Muscle of arm (tissue), 12 donors: ENCODE results near the gene N4BP2L1. TPM values are rescaled to one million over a fixed set of nuclear protein-coding genes. Genes with fewer than 3 reads are reported as not detected.

ENCODE experiments used
- DNase-seq: peaks from one replicate; pipeline ENCODE4 v3.0.0-alpha.2; 2013
- polyA plus RNA-seq, 12 donors: library from polyadenylated mRNA; unstranded; fragments of 120-200 nt; gene quantifications; one replicate each; pipeline ENCODE4 v1.2.1, GENCODE V29; 2013; ENCODE audit not compliant: insufficient read length in 12 of 12

The N4BP2L1 gene
- polyA plus RNA-seq, 12 donors = 5.5 to 16.6 (median 9.1) TPM; not detected in 1

DNA sequence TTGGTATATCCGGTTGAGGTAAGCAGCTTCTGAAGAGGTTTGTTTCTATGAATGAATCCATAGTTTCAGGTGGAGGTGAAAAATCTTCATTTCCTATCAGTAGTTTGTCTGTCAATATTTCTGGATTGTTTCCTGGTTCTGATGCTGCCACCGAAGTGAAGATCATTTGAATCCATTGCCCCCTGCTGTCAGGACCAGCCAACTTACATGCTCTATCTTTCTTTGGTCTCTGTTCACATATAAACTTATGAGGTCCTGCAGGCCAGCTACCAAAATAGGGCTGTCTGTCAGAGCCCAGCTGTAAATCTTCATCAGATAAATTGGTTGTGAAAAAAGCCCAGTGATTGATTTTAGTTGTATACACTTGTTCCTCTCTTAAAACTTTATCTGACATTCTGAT is 15.2 kb upstream of the N4BP2L1 start:
- DNase-seq = no peak

DNA sequence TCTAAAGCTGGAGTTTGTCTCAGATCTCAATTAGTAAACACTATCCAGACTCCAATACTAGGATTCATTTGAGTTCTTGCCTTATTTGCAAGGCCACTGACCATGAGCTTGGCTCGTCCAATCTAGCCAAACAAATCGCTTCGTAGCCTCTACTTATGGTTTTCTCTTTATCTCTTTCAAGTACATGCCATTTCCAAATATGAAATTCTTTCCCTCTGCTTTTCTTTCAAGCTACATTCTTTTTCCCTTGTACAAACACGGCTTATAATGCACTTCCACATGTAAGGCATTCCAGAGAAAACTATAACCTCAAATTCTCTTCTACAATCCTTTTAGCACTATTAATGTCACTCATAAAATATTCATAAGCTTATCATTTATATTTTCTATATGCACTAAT is 10.9 kb upstream of the N4BP2L1 start:
- no peak for DNase-seq

DNA sequence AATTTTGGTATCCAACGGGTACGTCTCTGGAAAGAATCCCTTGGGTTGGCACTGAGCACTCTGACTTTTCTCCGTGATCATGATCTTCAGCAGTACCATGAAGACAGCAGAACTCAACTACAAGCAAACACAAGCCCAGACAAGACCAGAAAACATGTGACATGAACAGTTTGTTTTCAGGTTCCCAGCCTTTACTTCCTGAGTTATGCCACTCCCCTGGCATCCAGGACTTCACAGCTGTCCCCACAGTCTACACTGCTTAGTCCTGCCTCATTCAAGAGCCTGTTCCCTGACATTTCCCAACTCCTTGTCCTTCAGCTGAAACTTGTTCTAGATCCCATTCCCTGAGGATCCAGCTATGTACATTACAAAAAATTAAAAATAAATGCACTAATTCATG is 4.9 kb upstream of the N4BP2L1 start:
- no peak for DNase-seq

DNA sequence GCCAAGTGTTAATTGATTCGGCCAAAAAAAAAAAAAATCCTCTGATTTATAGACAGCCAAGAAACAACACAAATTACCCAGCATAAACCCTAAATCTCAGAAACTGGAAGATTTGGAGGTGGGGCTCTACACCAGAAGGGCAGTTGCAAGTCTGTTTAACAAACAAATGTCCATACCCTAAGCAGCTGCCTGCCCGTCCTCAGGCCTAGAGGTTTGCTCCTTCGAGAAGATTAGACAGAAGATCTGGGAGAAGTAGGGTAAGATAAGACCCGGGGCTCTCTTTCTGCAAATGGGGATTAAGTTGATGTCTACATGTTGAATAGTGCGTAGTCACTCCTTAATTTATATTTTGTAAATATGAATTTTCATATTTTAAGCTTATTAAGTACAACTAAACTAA is 3.4 kb upstream of the N4BP2L1 start:
- DNase-seq = no peak

DNA sequence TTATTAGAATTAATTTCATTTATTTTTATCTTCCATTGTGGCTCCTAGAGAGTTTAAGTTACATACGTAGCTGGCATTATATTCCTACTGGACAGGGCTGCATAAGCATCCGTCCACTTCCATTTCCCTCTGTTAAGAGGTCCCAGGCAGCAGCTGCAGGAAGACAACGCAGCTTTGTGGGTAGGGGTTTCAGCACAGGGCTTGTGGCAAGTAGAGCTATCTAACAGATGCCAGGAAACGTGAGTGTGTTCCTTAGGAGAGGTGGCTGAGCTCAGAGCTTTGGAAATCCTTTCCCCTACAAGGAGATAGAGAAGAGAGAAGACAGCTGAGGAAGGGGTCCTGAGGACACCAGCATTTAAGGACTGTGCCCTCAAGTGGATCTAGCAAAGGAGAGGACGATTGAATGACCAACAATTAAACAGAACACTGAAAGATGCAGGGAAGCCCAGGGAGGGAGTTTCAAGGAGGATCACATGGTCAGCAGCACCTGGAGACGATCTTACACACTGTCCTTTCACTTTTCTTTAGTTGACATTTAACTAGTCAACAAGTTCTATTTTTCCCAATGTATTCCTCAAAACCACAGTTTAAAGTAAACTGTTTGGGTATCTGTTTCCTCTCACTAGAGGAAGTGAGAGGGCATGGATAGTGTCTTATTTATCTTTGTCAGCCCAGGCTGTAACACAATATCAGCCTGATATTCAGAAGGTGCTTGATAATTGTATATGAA is 2.3 kb upstream of the N4BP2L1 start:
- DNase-seq = no peak

DNA sequence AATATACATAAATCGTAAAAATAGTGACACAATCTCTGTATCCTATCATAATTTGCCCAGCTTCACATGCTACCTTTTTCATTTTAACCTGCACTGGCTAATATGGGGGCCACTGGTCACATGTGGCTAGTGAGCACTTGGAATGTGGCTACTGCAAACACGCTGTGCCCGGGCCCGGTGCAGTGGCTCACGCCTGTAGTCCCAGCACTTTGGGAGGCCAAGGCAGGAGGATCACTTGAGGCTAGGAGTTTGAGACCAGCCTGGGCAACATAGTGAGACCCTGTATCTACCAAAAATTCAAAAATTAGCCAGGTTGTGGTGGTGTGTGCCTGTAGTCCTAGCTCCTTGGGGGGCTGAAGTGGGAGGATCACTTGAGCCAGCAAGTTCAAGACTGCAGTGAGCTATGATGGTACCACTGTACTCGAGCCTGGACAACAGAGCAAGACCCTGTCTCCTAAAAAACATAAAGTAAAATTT is 1.5 kb upstream of the N4BP2L1 start:
- DNase-seq = no peak

DNA sequence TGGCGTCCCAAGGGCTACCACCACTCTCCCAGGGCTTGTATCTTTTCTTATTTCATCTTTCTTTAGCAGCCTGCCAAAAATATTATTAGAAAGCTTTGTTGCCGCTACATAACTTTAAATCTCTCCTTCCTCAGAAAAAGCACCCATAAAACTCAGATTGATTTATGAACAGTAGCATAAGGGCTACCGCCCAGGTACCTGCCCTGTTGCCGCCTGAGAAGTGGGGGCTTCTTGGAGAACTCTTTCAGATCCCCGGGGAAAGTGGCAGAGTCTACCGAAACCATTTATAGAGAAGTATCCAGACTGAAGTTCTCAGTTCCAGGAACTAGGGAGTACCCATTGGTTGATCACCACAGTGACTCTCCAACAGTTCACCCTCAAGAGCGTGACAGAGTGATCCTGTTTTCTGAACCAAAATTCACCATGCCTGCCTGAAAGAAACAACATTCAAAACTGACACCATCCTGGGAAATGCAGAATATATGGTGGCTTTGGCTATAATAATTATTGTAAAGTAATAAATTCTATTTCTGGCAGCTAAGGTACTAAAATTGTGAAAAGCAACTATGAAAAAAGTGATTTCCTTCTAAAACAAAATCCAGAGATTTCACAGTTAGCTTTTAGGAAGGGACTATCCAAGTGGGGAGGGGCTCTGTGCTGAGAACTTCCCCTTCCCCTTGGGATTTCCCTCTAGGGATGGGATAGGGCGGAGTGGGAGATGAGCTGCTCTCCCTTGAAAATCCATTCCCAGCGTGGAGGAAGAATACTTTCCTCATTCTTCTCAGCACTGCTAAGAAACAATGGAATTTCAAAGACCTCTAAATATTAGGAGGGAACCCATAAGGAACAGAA is 877 bp upstream of the N4BP2L1 start:
- peak; percentile 7 for DNase-seq

DNA sequence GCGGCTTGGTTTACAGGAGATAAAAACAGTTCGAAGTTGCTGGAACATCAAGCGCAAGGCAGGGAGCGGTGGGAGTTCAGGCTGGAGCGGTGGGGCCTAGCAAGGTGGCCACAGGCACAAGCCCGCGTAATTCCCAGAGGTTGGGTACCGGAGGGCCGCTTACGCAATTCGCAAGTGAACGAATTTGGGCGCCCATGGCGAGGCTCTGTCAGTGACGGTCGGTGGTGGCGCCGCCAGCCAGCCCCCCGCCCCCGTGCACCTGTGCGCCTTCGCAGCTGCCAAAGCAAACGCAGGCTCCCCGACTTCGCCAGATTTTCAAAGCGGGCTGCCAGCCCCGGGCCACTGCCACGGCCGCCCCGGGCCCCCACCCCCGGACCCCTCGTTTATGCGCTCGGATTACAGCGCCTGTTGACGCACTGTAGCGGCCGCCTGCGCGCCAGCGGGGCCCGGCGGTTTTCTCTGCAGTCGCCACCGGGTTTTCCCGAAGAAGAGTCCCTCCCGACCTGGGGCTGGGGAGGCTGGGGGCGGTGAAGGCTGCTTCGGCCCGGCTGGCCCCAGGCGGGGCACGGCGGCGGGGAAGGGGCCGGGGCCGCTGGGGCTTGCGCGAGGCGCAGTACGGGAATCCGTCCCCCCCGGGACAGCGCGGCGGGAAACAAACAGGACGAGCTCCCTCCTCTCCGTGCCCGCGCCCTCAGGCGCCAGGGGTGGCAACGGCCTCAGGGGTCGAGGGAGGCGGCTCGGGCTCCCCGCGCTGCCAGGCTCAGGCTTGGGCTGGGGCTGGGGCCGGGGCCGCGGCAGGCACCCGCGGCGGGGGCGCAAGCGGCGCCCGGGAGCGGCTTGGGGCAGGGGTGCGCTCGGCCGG is 709 bp downstream of the N4BP2L1 start:
- peak; percentile 31 for DNase-seq

DNA sequence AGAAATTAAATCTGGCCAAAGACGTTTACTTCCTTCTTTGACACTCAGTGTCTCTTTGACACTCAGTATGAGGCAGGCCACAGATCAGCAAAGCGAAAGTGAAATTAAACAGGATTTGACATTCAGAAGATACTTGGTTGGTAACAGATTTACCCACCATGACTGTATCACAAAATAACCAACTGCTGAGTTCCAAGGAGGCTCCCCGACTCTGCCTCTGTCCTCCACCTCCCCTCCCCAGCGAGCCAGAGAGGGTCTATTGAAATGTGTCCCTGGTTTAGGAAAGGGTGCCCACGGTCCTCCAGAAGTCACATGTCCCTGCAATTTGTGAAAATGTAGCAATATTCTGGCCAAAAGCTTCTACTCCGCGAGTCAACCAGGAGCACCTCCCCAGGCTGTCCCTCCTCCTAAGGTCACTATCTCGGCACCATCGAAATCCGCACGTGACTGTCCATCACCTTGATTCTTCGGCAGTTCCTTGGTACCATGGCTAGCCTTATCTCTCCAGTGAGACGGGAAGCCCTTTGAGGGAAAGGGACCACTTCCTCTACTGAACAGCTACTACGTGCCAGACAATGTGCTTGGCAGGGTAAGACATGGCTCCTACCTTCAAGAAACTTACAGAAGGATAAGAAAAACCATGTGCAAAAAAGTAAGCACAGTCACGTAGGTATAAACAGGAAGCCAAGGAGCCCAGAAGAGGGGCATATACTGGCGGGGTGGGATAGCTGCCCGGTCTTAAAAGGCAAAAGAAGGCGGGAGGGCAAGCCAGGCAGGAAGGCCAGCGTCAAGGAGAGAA is 1.5 kb downstream of the N4BP2L1 start:
- DNase-seq = peak; percentile 15

DNA sequence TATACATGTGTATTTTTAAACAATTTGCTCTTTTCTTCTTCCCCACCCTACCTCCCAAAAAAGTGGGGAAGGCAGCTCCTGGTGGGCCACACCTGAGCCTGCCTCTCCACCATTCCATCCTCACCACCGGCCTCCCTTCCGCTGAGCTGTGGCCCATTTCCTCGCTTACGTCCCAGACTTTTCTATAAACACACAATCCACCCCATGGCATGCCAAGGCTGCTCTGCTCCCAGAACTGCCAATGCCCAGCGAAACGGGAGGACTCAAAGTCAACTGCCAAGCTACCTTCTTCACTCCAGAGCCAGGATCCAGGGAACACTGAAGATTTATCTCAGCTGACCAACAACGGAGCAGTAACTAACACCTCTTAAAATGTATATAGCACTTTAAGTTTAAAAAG is 2.8 kb downstream of the N4BP2L1 start:
- no peak for DNase-seq

DNA sequence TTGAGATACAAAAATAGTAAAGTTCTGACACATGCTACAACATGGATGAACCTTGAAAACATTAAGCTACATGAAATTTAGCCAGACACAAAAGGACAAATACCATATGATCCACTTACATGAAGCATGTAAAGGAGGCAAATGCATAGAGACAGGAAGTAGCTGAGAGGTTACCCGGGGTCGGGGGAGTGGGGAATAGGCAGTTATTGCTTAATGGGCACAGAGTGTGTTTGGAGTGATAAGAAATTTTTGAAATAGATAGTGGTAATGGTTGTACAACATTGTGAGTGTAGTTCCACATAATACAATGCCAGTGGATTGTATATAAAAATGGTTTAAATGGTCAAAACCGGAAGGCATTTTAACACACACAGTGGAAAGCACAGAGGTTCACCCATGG is 4.3 kb downstream of the N4BP2L1 start:
- DNase-seq = no peak

DNA sequence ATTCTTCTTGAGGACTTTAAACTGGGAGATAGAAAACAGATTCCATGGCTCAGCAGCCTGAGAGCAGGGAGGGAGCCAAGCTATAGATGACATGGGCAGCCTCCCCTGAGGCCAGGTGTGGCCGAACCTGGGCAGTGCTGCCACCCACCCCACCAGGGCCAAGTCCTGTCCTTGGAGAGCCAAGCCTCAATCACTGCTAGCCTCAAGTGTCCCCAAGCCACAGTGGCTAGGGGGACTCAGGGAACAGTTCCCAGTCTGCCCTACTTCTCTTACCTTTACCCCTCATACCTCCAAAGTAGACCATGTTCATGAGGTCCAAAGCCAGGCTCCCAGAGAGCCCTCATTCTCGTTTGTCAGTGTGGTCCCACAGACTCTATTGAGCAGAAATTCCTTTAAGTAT is 8.1 kb downstream of the N4BP2L1 start:
- no peak for DNase-seq

DNA sequence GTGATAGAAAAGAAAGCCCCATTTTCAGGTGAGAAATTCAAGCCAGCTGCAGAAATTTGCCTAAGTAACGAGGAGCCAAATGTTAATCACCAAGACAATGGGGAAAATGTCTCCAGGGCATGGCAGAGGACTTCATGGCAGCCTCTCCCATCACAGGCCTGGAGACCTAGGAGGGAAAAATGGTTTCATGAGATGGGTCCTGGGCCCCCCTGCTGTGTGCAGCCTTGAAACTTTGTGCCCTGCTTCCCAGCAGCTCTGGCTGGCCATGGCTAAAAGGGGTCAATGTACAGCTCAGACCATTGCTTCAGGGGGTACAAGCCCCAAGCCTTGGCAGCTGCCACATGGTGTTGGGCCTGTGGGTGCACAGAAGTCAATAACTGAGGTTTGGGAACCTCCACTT is 9.9 kb downstream of the N4BP2L1 start:
- no peak for DNase-seq

DNA sequence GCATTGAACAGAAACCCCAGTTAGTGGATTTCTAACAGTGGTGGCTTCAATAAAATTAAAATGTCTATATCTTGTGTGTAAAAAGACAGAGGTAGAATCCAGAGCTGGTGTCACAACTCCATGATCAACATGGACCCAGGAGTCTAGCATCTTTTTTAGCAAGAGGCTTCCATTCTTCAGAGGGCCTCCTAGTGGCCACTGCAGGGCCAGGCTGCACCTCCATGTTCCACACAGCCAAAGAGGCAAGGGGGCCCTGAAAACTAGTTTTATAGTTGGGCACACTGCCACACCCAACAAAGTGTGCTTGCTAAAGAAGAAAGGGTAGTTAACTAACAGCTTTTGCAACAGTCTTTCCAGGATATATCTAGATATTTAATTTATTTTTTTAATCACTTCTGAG is 12.9 kb downstream of the N4BP2L1 start:
- DNase-seq = no peak

DNA sequence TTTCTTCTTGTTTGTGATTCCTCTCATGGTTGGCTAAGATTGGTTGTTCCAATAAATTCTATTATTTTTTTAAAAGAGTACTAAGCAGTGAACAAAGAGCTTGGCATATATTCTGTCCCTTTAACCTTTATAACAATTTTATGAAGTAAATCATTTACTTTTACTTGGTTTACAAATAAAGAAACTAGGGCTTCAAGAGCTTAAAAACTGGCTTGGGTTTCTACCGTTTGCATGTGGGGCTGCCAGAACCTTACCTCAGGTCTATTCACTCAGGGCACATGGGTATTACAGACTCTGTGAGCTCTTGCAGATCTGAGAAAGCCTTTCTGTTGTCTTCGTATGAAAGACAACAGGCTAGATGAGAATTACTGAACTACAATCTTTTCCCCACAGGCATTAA is 13.3 kb downstream of the N4BP2L1 start:
- no peak for DNase-seq

DNA sequence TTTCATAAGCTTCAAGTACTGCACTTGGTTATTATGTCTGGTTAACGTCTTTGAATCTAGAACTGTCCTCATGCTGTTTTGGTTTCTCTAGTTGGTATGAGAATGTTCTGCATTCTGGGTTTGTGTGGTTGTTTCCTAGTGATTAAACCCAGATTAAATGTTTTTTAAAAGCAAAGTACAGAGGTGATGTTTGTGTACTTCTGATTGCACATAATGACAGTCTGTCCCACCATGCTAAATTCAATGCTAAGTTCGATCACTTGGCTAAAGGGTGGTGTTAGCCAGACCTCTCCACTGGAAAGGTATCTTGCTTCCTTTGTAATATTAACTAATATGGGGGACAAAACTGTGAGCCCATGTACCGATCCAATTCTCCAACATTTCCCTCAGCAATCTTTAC is 14.6 kb downstream of the N4BP2L1 start:
- DNase-seq = no peak

DNA sequence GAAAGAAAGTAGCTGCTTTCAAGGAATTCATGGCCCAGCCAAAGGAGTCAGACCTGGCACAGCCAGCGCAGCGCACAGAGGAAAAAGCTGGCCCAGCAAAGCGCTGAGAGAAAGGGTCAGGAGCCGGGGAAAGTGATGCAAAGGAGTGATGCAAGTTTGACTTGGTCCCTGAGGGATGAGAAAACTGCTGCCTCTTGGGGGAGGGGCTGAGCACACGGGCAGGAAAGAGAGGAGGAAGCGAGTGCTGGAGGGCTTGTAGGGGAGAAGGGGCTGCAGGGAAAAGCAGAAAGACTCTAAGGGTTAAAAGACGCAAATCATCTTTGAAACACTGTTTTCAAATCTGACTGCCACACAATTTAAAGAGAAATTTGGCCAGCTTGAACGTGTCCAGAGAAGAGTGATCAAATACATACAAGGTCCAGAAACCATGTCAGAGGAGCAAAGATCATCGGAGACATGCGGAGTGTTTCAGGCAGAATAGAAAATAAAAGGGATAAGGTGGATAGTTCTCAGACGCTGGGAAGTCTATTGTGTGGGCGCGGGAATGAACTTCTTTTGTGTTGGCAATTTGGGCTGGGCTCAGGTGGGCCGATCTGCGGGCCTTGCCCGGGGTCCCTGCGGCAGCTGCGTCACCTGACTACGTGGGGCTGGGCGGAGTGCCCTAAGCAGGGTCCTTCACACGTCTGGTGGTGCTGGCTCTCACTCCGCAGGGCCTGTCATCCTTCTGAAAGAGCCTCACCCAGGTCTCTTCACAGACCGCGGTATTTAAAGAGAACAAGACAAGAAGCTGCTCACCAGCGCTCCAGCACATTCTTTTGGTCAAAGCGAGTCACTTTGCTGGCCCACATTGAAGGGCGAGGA is 18.1 kb downstream of the N4BP2L1 start:
- peak; percentile 56 for DNase-seq

DNA sequence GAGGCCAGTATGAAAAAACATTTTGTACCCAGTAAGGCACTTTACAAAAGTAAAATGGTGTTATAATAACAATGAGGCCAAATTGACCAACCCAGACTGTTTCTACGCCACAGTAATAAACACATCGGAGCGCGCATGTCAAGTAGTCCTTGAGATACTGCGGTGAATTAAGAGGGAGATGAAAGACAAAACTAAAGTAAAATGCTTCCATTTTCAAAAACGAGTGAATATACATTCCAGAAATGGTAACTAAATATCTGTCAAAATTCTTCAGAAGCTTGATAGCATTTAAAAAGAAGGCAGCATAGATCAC is 19.0 kb downstream of the N4BP2L1 start:
- DNase-seq = no peak

DNA sequence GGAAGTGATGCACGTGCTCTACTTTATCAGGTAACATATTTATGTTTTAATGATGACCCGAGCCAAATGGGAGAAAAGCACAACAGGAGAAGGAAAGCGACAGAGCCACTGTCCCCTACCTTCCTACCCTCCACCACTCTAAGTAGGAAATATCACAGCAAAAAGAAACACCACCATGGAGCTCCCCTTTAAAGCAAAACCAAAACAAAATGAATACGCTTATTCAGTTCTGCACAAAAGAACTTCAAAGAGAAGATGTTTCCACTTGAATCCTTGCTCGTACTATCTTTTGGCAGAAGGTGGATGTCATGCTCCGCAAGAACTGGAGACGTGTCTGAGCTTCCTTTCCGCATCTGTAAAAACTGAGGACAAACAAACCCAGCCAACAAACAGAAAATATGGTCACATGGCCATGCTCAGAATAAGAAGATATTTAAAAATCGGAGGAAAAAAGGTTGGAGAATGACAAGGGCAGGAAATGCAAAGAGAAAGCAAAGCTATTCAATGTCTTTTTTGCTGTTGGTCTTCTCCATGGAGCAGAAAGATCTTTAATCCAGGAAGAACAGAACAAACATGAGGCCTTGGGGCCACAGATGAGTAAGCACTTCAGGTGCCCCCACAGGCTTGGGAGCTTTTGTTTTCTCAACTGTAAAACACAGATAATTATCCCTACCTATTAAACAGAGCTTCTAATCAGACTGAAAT is 19.5 kb downstream of the N4BP2L1 start:
- no peak for DNase-seq

DNA sequence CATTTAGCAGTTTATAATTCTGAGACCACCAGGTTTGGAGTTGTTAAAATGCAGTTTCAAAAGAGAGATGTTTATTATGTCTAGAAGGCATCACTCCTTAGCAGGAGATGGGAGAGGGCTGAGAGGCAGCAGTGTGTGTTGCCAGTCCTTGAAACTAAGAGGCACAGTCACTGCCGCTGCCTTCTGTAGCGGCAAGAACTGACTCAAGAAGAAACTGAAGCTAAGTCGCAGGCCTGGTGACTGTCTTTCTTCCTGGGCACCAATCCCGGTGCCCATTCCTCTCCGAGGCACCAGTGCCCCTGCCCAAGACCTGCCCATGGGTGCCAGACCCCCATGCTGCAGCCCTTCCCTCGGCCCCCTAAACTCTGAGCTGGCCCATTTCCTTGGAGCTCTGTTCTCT is 20.1 kb downstream of the N4BP2L1 start:
- DNase-seq = no peak
